GM12878 (cell line): ENCODE data around the gene MYOC. TPM values are rescaled to one million over a fixed set of nuclear protein-coding genes. Genes with fewer than 3 reads are reported as not detected.
A peak's percentile ranks its signal among the peaks of the same experiment; 100 is the strongest.

Source experiments
- ATF7 ChIP-seq: fragments of 450-650 bp; IDR thresholded peaks from 2 replicates; pipeline ENCODE4 v1.6.1; 2016; ENCODE audit warnings: low read depth, mild to moderate bottlenecking
- BACH1 ChIP-seq: fragments of 450-650 bp; IDR thresholded peaks from 2 replicates; pipeline ENCODE4 v1.6.1; 2017; ENCODE audit warnings: mild to moderate bottlenecking, borderline replicate concordance
- BCL11A ChIP-seq: IDR thresholded peaks from 2 replicates; pipeline ENCODE4 v1.6.1; 2011; ENCODE audit warnings: low read depth, low read length
- DPF2 ChIP-seq: fragments of 450-650 bp; IDR thresholded peaks from 2 replicates; pipeline ENCODE4 v1.6.1; 2017; ENCODE audit warnings: mild to moderate bottlenecking
- FOS ChIP-seq: IDR thresholded peaks from 3 replicates; pipeline ENCODE4 v1.6.1; 2011; ENCODE audit warnings: borderline replicate concordance; ENCODE audit not compliant: insufficient read length; ENCODE audit errors: extremely low read depth
- HDAC6 ChIP-seq: fragments of 200-600 bp; sonication (generic); IDR thresholded peaks from one replicate; pipeline ENCODE4 v1.8.0; 2017; ENCODE audit warnings: antibody characterized with exemption; ENCODE audit not compliant: unreplicated experiment
- IRF4 ChIP-seq: IDR thresholded peaks from 2 replicates; pipeline ENCODE4 v1.6.1; 2011; ENCODE audit warnings: low read depth, low read length
- MEF2B ChIP-seq: fragments of 450-650 bp; IDR thresholded peaks from 2 replicates; pipeline ENCODE4 v1.6.1; 2018; ENCODE audit warnings: mild to moderate bottlenecking, moderate library complexity; ENCODE audit not compliant: partially characterized antibody, poor library complexity, severe bottlenecking
- NBN ChIP-seq: fragments of 450-650 bp; IDR thresholded peaks from 2 replicates; pipeline ENCODE4 v1.6.1; 2016
- RCOR1 ChIP-seq: conservative IDR thresholded peaks from 2 replicates; pipeline ENCODE4 v1.6.1; 2012; ENCODE audit warnings: low read depth, low read length, improper control_type of control experiment
- RELB ChIP-seq: fragments of 450-650 bp; IDR thresholded peaks from 2 replicates; pipeline ENCODE4 v1.6.1; 2017; ENCODE audit warnings: low read depth, mild to moderate bottlenecking, moderate library complexity
- ZNF592 ChIP-seq: fragments of 450-650 bp; IDR thresholded peaks from 2 replicates; pipeline ENCODE4 v1.6.1; 2017; ENCODE audit warnings: mild to moderate bottlenecking, moderate library complexity
- polyA plus RNA-seq, 11 experiments: library from polyadenylated mRNA; depleted of rRNA in 4 of 11; unstranded in 6 of 11; stranded (reverse) in 5 of 11; fragments of >200 nt; fragmentation: Nextera tagmentation in 4 of 11; fragmentation: Illumina TruSeq in 1 of 11; extraction: Ambion mirVana in 4 of 11; extraction: Trizol in 1 of 11; gene quantifications; 1 replicate in 1 of 11; 2 replicates in 10 of 11; pipeline versions ENCODE4 v1.2.1 to v1.2.3, GENCODE V29; 2011 to 2016; ENCODE audit warnings: inconsistent platforms in 2 of 11, missing spikeins in 2 of 11, low read depth in 1 of 11
- total RNA-seq, 4 experiments: library from RNA; depleted of rRNA in 3 of 4; stranded (reverse); fragments of >200 nt in 3 of 4; fragmentation: Illumina TruSeq in 1 of 4; extraction: Trizol in 1 of 4; gene quantifications; 2 replicates each; pipeline versions ENCODE4 v1.2.1 to v1.2.3, GENCODE V29; 2013 to 2021
- TF ChIP-seq, protein P1 (sequence below), 3 experiments: IDR thresholded peaks in 2 of 3; conservative IDR thresholded peaks in 1 of 3; 2 replicates each; pipeline ENCODE4 v1.5.1; 2011; ENCODE audit warnings: low read depth in 3 of 3, low read length in 3 of 3, mild to moderate bottlenecking in 3 of 3, control low read depth in 2 of 3, moderate library complexity in 2 of 3, inconsistent platforms in 1 of 3, mixed read lengths in 1 of 3; ENCODE audit not compliant: control insufficient read depth in 2 of 3, insufficient read depth in 1 of 3; ENCODE audit errors: extremely low read depth in 1 of 3
- TF ChIP-seq, protein P2 (sequence below): IDR thresholded peaks from 2 replicates; pipeline ENCODE4 v1.6.1; 2012; ENCODE audit warnings: improper control_type of control experiment, low read depth, low read length; ENCODE audit not compliant: insufficient replicate concordance
- TF ChIP-seq, protein P3 (sequence below): fragments of 450-650 bp; IDR thresholded peaks from 2 replicates; pipeline ENCODE4 v1.6.1; 2016; ENCODE audit warnings: mild to moderate bottlenecking

Gene MYOC
- total and polyA plus RNA-seq, 10 of the 15 experiments (the other 5 are each of a cell fraction or from before 2014, with no cell fraction given), result not detected

DNA sequence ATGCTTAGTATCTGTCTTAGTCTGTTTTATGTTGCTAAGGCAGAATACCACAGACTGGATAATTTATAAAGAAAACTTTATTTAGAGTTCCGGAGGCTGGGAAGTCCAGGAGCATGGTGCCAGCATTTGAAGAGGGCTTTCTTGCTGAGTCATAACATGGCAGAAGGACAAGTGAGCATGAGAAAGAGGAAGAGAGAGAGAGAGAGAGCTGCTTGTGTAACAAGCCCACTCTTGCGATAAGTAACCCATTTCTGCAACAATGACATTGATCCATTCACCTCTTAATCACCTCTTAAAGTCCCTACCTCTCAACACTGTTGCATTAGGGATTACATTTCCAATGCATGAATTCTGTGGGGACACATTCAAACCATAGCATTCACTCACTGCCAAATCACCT, 42.1 kb downstream of the MYOC start (continued):
- TF ChIP-seq, protein P1, sequence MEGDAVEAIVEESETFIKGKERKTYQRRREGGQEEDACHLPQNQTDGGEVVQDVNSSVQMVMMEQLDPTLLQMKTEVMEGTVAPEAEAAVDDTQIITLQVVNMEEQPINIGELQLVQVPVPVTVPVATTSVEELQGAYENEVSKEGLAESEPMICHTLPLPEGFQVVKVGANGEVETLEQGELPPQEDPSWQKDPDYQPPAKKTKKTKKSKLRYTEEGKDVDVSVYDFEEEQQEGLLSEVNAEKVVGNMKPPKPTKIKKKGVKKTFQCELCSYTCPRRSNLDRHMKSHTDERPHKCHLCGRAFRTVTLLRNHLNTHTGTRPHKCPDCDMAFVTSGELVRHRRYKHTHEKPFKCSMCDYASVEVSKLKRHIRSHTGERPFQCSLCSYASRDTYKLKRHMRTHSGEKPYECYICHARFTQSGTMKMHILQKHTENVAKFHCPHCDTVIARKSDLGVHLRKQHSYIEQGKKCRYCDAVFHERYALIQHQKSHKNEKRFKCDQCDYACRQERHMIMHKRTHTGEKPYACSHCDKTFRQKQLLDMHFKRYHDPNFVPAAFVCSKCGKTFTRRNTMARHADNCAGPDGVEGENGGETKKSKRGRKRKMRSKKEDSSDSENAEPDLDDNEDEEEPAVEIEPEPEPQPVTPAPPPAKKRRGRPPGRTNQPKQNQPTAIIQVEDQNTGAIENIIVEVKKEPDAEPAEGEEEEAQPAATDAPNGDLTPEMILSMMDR (IDR thresholded peaks at IDR 0.05 in 2 of 3, conservative IDR thresholded peaks at IDR 0.05 in 1 of 3; ENCODE audit: control insufficient read depth in 2 of 3, extremely low read depth in 1 of 3, insufficient read depth in 1 of 3, low read depth in 3 of 3, low read length in 3 of 3), result no peak
- TF ChIP-seq NBN, result peak; percentile 73
- TF ChIP-seq DPF2, result peak; percentile 76; the same call in 1 of the 2 replicates
- peak; percentile 82 for TF ChIP-seq ZNF592
- TF ChIP-seq BCL11A, result peak; percentile 65
- no peak for TF ChIP-seq FOS
- TF ChIP-seq BACH1, result peak; percentile 97; the same call in 1 of the 2 replicates
- TF ChIP-seq IRF4, result peak; percentile 52; the same call in 1 of the 2 replicates
- TF ChIP-seq RELB, result peak; percentile 70; the same call in 1 of the 2 replicates
- TF ChIP-seq, protein P2, sequence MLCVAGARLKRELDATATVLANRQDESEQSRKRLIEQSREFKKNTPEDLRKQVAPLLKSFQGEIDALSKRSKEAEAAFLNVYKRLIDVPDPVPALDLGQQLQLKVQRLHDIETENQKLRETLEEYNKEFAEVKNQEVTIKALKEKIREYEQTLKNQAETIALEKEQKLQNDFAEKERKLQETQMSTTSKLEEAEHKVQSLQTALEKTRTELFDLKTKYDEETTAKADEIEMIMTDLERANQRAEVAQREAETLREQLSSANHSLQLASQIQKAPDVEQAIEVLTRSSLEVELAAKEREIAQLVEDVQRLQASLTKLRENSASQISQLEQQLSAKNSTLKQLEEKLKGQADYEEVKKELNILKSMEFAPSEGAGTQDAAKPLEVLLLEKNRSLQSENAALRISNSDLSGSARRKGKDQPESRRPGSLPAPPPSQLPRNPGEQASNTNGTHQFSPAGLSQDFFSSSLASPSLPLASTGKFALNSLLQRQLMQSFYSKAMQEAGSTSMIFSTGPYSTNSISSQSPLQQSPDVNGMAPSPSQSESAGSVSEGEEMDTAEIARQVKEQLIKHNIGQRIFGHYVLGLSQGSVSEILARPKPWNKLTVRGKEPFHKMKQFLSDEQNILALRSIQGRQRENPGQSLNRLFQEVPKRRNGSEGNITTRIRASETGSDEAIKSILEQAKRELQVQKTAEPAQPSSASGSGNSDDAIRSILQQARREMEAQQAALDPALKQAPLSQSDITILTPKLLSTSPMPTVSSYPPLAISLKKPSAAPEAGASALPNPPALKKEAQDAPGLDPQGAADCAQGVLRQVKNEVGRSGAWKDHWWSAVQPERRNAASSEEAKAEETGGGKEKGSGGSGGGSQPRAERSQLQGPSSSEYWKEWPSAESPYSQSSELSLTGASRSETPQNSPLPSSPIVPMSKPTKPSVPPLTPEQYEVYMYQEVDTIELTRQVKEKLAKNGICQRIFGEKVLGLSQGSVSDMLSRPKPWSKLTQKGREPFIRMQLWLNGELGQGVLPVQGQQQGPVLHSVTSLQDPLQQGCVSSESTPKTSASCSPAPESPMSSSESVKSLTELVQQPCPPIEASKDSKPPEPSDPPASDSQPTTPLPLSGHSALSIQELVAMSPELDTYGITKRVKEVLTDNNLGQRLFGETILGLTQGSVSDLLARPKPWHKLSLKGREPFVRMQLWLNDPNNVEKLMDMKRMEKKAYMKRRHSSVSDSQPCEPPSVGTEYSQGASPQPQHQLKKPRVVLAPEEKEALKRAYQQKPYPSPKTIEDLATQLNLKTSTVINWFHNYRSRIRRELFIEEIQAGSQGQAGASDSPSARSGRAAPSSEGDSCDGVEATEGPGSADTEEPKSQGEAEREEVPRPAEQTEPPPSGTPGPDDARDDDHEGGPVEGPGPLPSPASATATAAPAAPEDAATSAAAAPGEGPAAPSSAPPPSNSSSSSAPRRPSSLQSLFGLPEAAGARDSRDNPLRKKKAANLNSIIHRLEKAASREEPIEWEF, result peak; percentile 74
- no peak for TF ChIP-seq RCOR1
- TF ChIP-seq, protein P3, sequence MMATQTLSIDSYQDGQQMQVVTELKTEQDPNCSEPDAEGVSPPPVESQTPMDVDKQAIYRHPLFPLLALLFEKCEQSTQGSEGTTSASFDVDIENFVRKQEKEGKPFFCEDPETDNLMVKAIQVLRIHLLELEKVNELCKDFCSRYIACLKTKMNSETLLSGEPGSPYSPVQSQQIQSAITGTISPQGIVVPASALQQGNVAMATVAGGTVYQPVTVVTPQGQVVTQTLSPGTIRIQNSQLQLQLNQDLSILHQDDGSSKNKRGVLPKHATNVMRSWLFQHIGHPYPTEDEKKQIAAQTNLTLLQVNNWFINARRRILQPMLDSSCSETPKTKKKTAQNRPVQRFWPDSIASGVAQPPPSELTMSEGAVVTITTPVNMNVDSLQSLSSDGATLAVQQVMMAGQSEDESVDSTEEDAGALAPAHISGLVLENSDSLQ, result peak; percentile 40; the same call in 1 of the 2 replicates
- no peak for TF ChIP-seq HDAC6
- peak; percentile 44 for TF ChIP-seq MEF2B
- TF ChIP-seq ATF7, result peak; percentile 62; the same call in 1 of the 2 replicates
